ENCODE data around the gene OR51B4.

The OR51B4 gene

DNA sequence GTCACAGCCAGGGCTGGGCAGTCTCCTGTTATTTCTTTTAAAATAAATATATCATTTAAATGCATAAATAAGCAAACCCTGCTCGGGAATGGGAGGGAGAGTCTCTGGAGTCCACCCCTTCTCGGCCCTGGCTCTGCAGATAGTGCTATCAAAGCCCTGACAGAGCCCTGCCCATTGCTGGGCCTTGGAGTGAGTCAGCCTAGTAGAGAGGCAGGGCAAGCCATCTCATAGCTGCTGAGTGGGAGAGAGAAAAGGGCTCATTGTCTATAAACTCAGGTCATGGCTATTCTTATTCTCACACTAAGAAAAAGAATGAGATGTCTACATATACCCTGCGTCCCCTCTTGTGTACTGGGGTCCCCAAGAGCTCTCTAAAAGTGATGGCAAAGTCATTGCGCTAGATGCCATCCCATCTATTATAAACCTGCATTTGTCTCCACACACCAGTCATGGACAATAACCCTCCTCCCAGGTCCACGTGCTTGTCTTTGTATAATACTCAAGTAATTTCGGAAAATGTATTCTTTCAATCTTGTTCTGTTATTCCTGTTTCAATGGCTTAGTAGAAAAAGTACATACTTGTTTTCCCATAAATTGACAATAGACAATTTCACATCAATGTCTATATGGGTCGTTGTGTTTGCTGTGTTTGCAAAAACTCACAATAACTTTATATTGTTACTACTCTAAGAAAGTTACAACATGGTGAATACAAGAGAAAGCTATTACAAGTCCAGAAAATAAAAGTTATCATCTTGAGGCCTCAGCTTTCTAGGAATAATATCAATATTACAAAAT is 13.4 kb downstream of the OR51B4 start (continued):
- no peak for TF ChIP-seq ZNF302 (tag by site-specific recombination; IDR thresholded peaks at IDR 0.05; ENCODE audit: low read depth)

- H3K36me3 ChIP-seq (ENCODE audit: control insufficient read depth in 2 of 2, insufficient read depth in 1 of 2, low read length in 2 of 2), result no peaks in the 10 kb centered on the region
- ChIA-PET POLR2A (no interaction called here), CTCF (no interaction called here)
- TF ChIP-seq ZFHX2 (tag by site-specific recombination; conservative IDR thresholded peaks at IDR 0.05) (no peak), ZNF416 (tag by site-specific recombination; IDR thresholded peaks at IDR 0.05) (no peak), ZNF404 (tag by site-specific recombination; IDR thresholded peaks at IDR 0.05) (no peak), ZNF148 (tag by site-specific recombination; IDR thresholded peaks at IDR 0.05; ENCODE audit: borderline replicate concordance) (no peak), ZNF785 (tag by site-specific recombination; IDR thresholded peaks at IDR 0.05) (no peak), ELK4 (IDR thresholded peaks at IDR 0.05; ENCODE audit: borderline replicate concordance, low read depth, low read length) (no peak), KLF7 (tag by site-specific recombination; IDR thresholded peaks at IDR 0.05; ENCODE audit: borderline replicate concordance) (no peak), ZNF48 (tag by site-specific recombination; IDR thresholded peaks at IDR 0.05) (no peak), ZNF114 (tag by site-specific recombination; IDR thresholded peaks at IDR 0.05) (no peak)
- no peak overlapping the region for H3K4me3 ChIP-seq (ENCODE audit: low read depth, low read length)
- H3K27ac ChIP-seq (ENCODE audit: extremely low read depth, low read depth, low read length), result no peak overlapping the region
- H3K4me1 ChIP-seq (ENCODE audit: control insufficient read depth, insufficient read depth, low read length), result no peaks in the 10 kb centered on the region
- H3K9me3 ChIP-seq (ENCODE audit: control insufficient read depth, insufficient read depth, low read depth, low read length), result no peaks in the 10 kb centered on the region
Measured at GRCh38 chr11:5286901-5287300, 14.8 kb downstream of the OR51B4 start.

DNA sequence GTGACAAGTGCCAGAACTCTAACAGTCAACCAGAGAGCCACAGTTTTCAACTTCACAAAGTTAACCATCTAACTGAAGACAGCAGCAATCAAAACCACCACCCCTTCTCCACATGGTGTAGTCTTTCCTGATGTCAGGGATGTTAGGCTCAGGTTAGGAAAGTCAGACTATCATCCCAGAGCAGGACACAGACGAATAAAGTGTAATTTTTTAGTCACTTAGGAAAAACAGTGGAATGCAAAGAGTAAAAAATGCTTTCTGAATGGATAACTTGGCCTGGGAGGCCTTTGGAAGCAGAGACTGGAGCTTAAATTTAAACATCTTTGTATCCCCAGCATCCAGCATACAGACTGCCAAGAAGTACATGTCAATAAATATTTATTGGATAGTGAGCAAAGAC is 15.4 kb downstream of the OR51B4 start:
- no peaks in the 10 kb centered on the region for H3K4me1 ChIP-seq (ENCODE audit: control insufficient read depth, insufficient read depth, low read length)
- H3K36me3 ChIP-seq (ENCODE audit: control insufficient read depth in 2 of 2, insufficient read depth in 1 of 2, low read length in 2 of 2), result no peaks in the 10 kb centered on the region
- no peaks in the 10 kb centered on the region for H3K9me3 ChIP-seq (ENCODE audit: control insufficient read depth, insufficient read depth, low read depth, low read length)
- no peak overlapping the region for H3K27ac ChIP-seq (ENCODE audit: extremely low read depth, low read depth, low read length)
- ChIA-PET CTCF (no interaction called here), POLR2A (no interaction called here)
- H3K4me3 ChIP-seq (ENCODE audit: low read depth, low read length), result no peak overlapping the region
- TF ChIP-seq, protein P1, sequence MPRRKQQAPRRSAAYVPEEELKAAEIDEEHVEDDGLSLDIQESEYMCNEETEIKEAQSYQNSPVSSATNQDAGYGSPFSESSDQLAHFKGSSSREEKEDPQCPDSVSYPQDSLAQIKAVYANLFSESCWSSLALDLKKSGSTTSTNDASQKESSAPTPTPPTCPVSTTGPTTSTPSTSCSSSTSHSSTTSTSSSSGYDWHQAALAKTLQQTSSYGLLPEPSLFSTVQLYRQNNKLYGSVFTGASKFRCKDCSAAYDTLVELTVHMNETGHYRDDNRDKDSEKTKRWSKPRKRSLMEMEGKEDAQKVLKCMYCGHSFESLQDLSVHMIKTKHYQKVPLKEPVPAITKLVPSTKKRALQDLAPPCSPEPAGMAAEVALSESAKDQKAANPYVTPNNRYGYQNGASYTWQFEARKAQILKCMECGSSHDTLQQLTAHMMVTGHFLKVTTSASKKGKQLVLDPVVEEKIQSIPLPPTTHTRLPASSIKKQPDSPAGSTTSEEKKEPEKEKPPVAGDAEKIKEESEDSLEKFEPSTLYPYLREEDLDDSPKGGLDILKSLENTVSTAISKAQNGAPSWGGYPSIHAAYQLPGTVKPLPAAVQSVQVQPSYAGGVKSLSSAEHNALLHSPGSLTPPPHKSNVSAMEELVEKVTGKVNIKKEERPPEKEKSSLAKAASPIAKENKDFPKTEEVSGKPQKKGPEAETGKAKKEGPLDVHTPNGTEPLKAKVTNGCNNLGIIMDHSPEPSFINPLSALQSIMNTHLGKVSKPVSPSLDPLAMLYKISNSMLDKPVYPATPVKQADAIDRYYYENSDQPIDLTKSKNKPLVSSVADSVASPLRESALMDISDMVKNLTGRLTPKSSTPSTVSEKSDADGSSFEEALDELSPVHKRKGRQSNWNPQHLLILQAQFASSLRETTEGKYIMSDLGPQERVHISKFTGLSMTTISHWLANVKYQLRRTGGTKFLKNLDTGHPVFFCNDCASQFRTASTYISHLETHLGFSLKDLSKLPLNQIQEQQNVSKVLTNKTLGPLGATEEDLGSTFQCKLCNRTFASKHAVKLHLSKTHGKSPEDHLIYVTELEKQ (tag by site-specific recombination; IDR thresholded peaks at IDR 0.05; ENCODE audit: borderline replicate concordance), result no peak
- TF ChIP-seq ZNF426 (tag by site-specific recombination; IDR thresholded peaks at IDR 0.05) (no peak), ZNF529 (tag by site-specific recombination; IDR thresholded peaks at IDR 0.05; ENCODE audit: insufficient replicate concordance) (no peak), ZNF335 (tag by site-specific recombination; conservative IDR thresholded peaks at IDR 0.05) (no peak), ZNF184 (tag by site-specific recombination; IDR thresholded peaks at IDR 0.05) (no peak), ZNF596 (tag by site-specific recombination; IDR thresholded peaks at IDR 0.05) (no peak), ZNF132 (tag by site-specific recombination; IDR thresholded peaks at IDR 0.05; ENCODE audit: borderline replicate concordance) (no peak), ZEB2 (tag by site-specific recombination; IDR thresholded peaks at IDR 0.05) (no peak), ZNF433 (tag by site-specific recombination; IDR thresholded peaks at IDR 0.05; ENCODE audit: low read depth) (no peak), ZNF518A (tag by site-specific recombination; conservative IDR thresholded peaks at IDR 0.05; ENCODE audit: low read depth) (no peak), GLI4 (tag by site-specific recombination; IDR thresholded peaks at IDR 0.05) (no peak)
